IMR-90 (cell line): Measurements from ENCODE around the gene LMOD2. TPM values are rescaled to one million over a fixed set of nuclear protein-coding genes. Genes with fewer than 3 reads are reported as not detected.

Experiments used
- ATAC-seq: fragments of 200-7000 bp; cut with Tn5 transposase; 2 replicates; pipeline ENCODE4 v1.9.1; 2020; ENCODE audit warnings: low read depth, mild to moderate bottlenecking, moderate library complexity
- BruUV-seq: library from RNA; stranded (reverse); fragments of 400-500 nt; replicated peaks from 2 replicates; lab custom pipeline; 2021; lab: Mats Ljungman, UMichigan
- CTCF ChIA-PET: fragments of 300-600 bp; formaldehyde crosslinking; extraction: SDS; loops from one replicate; lab custom pipeline; 2021; ENCODE audit warnings: antibody characterized with exemption; lab: Yijun Ruan, JAX
- POLR2A ChIA-PET: fragments of 300-600 bp; sonication (Branson Sonifier 250); formaldehyde crosslinking; loops from one replicate; lab custom pipeline; 2022; ENCODE audit warnings: antibody characterized with exemption; ENCODE audit not compliant: unreplicated experiment; lab: Charles Lee
- DNase-seq: peaks from one replicate; pipeline ENCODE4 v3.0.0; 2013
- H2AFZ ChIP-seq: replicated peaks from 2 replicates; pipeline ENCODE3; 2013; ENCODE audit warnings: low read length, mild to moderate bottlenecking; ENCODE audit not compliant: poor library complexity
- H2AK5ac ChIP-seq: 2 replicates; pipeline ENCODE4 v1.6.1; 2013; ENCODE audit warnings: low read depth, low read length, inconsistent platforms
- H2AK9ac ChIP-seq: replicated peaks from 2 replicates; pipeline ENCODE3; 2013; ENCODE audit warnings: mild to moderate bottlenecking, low read depth, low read length, moderate library complexity; ENCODE audit not compliant: poor library complexity
- H2BK120ac ChIP-seq: 2 replicates; pipeline ENCODE4 v1.6.1; 2013; ENCODE audit warnings: low read depth, low read length, inconsistent platforms
- H2BK15ac ChIP-seq: 3 replicates; pipeline ENCODE4 v1.6.1; 2013; ENCODE audit warnings: low read depth, low read length, inconsistent platforms
- H2BK20ac ChIP-seq: 2 replicates; pipeline ENCODE4 v1.6.1; 2013; ENCODE audit warnings: low read depth, mild to moderate bottlenecking, inconsistent platforms, low read length, moderate library complexity
- H2BK5ac ChIP-seq: 2 replicates; pipeline ENCODE4 v1.6.1; 2013; ENCODE audit warnings: mild to moderate bottlenecking, low read depth, low read length, inconsistent platforms; ENCODE audit not compliant: poor library complexity, severe bottlenecking
- H3K14ac ChIP-seq: replicated peaks from 2 replicates; pipeline ENCODE4 v1.6.1; 2013; ENCODE audit warnings: low read depth, low read length, inconsistent platforms
- H3K18ac ChIP-seq: 2 replicates; pipeline ENCODE4 v1.6.1; 2013; ENCODE audit warnings: low read depth, low read length, control low read depth
- H3K23ac ChIP-seq: 2 replicates; pipeline ENCODE4 v1.6.1; 2013; ENCODE audit warnings: low read depth, low read length, inconsistent platforms
- H3K27ac ChIP-seq: 2 replicates; pipeline ENCODE4 v1.5.1; 2013; ENCODE audit warnings: mild to moderate bottlenecking, control low read depth, low read length; ENCODE audit not compliant: insufficient read depth
- H3K27me3 ChIP-seq: 2 replicates; pipeline ENCODE4 v1.6.1; 2013; ENCODE audit warnings: low read length; ENCODE audit not compliant: control insufficient read depth, insufficient read depth
- H3K36me3 ChIP-seq: 2 replicates; pipeline ENCODE4 v1.6.1; 2013; ENCODE audit warnings: low read length, mixed read lengths; ENCODE audit not compliant: control insufficient read depth, insufficient read depth
- H3K4ac ChIP-seq: 2 replicates; pipeline ENCODE4 v1.6.1; 2013; ENCODE audit warnings: low read depth, low read length, inconsistent platforms
- H3K4me1 ChIP-seq: 2 replicates; pipeline ENCODE4 v1.6.1; 2013; ENCODE audit warnings: low read length, mixed read lengths; ENCODE audit not compliant: control insufficient read depth, insufficient read depth
- H3K4me2 ChIP-seq: 2 replicates; pipeline ENCODE4 v1.6.1; 2013; ENCODE audit warnings: low read depth, mild to moderate bottlenecking, control low read depth, low read length, moderate library complexity
- H3K4me3 ChIP-seq: 2 replicates; pipeline ENCODE4 v1.5.1; 2013; ENCODE audit warnings: low read depth, mild to moderate bottlenecking, control low read depth, low read length, moderate library complexity; ENCODE audit not compliant: insufficient read depth
- H3K56ac ChIP-seq: 2 replicates; pipeline ENCODE4 v1.6.1; 2013; ENCODE audit warnings: low read length, inconsistent platforms; ENCODE audit not compliant: insufficient read depth; ENCODE audit errors: extremely low read depth
- H3K79me1 ChIP-seq, 2 experiments: 2 replicates each; pipeline ENCODE4 v1.6.1; 2013; ENCODE audit warnings: low read length in 2 of 2, inconsistent platforms in 1 of 2, low read depth in 1 of 2
- H3K9ac ChIP-seq: 2 replicates; pipeline ENCODE4 v1.6.1; 2013; ENCODE audit warnings: low read depth, low read length, control low read depth
- H3K9me1 ChIP-seq: 2 replicates; pipeline ENCODE4 v1.6.1; 2013; ENCODE audit warnings: low read length, inconsistent platforms; ENCODE audit not compliant: insufficient read depth
- H3K9me3 ChIP-seq: 2 replicates; pipeline ENCODE4 v1.6.1; 2013; ENCODE audit warnings: low read length; ENCODE audit not compliant: control insufficient read depth, insufficient read depth
- H4K20me1 ChIP-seq: 2 replicates; pipeline ENCODE4 v1.6.1; 2013; ENCODE audit warnings: low read length, inconsistent platforms; ENCODE audit not compliant: insufficient read depth
- H4K5ac ChIP-seq: 2 replicates; pipeline ENCODE4 v1.6.1; 2013; ENCODE audit warnings: mild to moderate bottlenecking, low read depth, low read length, control low read depth
- H4K8ac ChIP-seq, 2 experiments: 2 replicates each; pipeline ENCODE4 v1.6.1; 2013; ENCODE audit warnings: low read depth in 2 of 2, low read length in 2 of 2, control low read depth in 1 of 2, inconsistent platforms in 1 of 2
- H4K91ac ChIP-seq: 2 replicates; pipeline ENCODE4 v1.6.1; 2013; ENCODE audit warnings: low read depth, low read length, inconsistent platforms; ENCODE audit not compliant: insufficient read depth
- CEBPB ChIP-seq: IDR thresholded peaks from 2 replicates; pipeline ENCODE4 v1.6.1; 2012; ENCODE audit warnings: low read depth, low read length, improper control_type of control experiment
- CHD1 ChIP-seq: IDR thresholded peaks from 2 replicates; pipeline ENCODE4 v1.6.1; 2012; ENCODE audit warnings: low read depth, low read length, improper control_type of control experiment
- FOS ChIP-seq: fragments of 150-350 bp; IDR thresholded peaks from 2 replicates; pipeline ENCODE4 v1.6.1; 2016; ENCODE audit warnings: low read depth, low read length
- MAFK ChIP-seq: IDR thresholded peaks from 2 replicates; pipeline ENCODE4 v1.6.1; 2012; ENCODE audit warnings: low read depth, low read length, improper control_type of control experiment
- MAZ ChIP-seq: IDR thresholded peaks from 2 replicates; pipeline ENCODE4 v1.6.1; 2012; ENCODE audit warnings: low read depth, mild to moderate bottlenecking, low read length, improper control_type of control experiment, moderate library complexity, borderline replicate concordance
- MXI1 ChIP-seq: IDR thresholded peaks from 2 replicates; pipeline ENCODE4 v1.6.1; 2012; ENCODE audit warnings: low read depth, mild to moderate bottlenecking, low read length, moderate library complexity, borderline replicate concordance
- NFE2L2 ChIP-seq: fragments of 150-350 bp; IDR thresholded peaks from 2 replicates; pipeline ENCODE4 v1.6.1; 2016; ENCODE audit warnings: low read depth, mild to moderate bottlenecking, low read length
- RAD21 ChIP-seq: IDR thresholded peaks from 2 replicates; pipeline ENCODE4 v1.6.1; 2012; ENCODE audit warnings: low read length, improper control_type of control experiment
- RCOR1 ChIP-seq: IDR thresholded peaks from 2 replicates; pipeline ENCODE4 v1.6.1; 2012; ENCODE audit warnings: mild to moderate bottlenecking, low read length, improper control_type of control experiment; ENCODE audit not compliant: insufficient replicate concordance
- RFX5 ChIP-seq: IDR thresholded peaks from 2 replicates; pipeline ENCODE4 v1.8.0; 2012; ENCODE audit warnings: low read depth, mild to moderate bottlenecking, low read length, moderate library complexity
- SMC3 ChIP-seq: fragments of 150-350 bp; IDR thresholded peaks from 2 replicates; pipeline ENCODE4 v1.6.1; 2016; ENCODE audit warnings: low read depth, mild to moderate bottlenecking, antibody characterized with exemption, low read length, moderate library complexity
- WGBS, 2 experiments: methylation state at CpG; one replicate each; pipeline versions ENCODE4 v1.1.5 to v1.1.7; 2013; ENCODE audit warnings: missing lambda C conversion rate in 2 of 2; ENCODE audit not compliant: insufficient read length in 1 of 2; ENCODE audit errors: extremely low coverage in 2 of 2; 5-methylcytosine and 5-hydroxymethylcytosine counted together
- dilution Hi-C: fragments of 300-500 bp; cut with HindIII; formaldehyde crosslinking; loops from one replicate; pipeline ENCODE4 v1.14.3; 2018; ENCODE audit warnings: low sequenced_read_pairs; ENCODE audit not compliant: unreplicated experiment
- in situ Hi-C: fragments of 300-500 bp; cut with MboI; formaldehyde crosslinking; loops from 3 replicates; pipeline ENCODE4 v1.14.3; 2019; ENCODE audit warnings: low sequenced_read_pairs, inconsistent platforms, mixed read lengths
- intact Hi-C: fragments of 100-400 bp; cut with micrococcal nuclease; formaldehyde crosslinking; loops from 2 replicates; pipeline ENCODE4 v1.10.0; 2022
- polyA plus RNA-seq, 3 experiments: library from polyadenylated mRNA; depleted of rRNA; stranded (reverse); fragments of >200 nt; gene quantifications; 2 replicates each; pipeline ENCODE4 v1.2.3, GENCODE V29; 2012; ENCODE audit warnings: low replicate concordance in 1 of 3
- total RNA-seq: library from RNA; depleted of rRNA; stranded (reverse); fragments of >200 nt; gene quantifications from 2 replicates; pipeline ENCODE4 v1.2.3, GENCODE V29; 2012
- TF ChIP-seq, protein P1 (sequence below): fragments of 150-350 bp; IDR thresholded peaks from 2 replicates; pipeline ENCODE4 v1.6.1; 2016; ENCODE audit warnings: low read depth, mild to moderate bottlenecking, low read length, moderate library complexity, borderline replicate concordance
- TF ChIP-seq, protein P2 (sequence below): conservative IDR thresholded peaks from 2 replicates; pipeline ENCODE4 v1.5.1; 2012; ENCODE audit warnings: mild to moderate bottlenecking, low read depth, low read length, improper control_type of control experiment

Gene LMOD2
- total and polyA plus RNA-seq, 2 of the 4 experiments (the other 2 are of a cell fraction), result not detected

DNA sequence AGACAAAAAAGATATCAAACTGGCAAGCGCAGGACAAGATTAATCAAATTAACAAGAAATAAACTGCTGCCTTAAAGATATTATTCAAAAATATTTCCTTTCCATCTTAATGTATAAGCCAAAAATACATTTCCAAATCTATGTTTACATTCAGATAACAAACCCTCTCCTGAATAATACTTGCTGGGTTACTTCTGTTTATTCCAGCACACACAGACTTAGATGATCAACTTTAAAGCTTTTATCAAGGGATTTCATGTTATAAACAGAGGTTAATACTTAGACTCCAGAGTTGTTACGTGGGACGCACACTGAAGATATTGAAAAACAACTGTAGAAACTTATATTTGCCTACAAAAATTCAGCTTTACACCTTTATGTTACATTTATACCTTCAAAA is 33.6 kb downstream of the LMOD2 start:
- H3K9ac ChIP-seq, result no peak overlapping the region
- POLR2A ChIA-PET, result interaction anchor here (1.1 kb wide), 1 partner anchor 60 kb away, joined by 4 read pairs; the partner anchor contains the start of gene WASL
- no peak overlapping the region for H3K4me2 ChIP-seq
- intact Hi-C loops, result no loop called here
- no peak overlapping the region for H3K4me3 ChIP-seq
- CTCF ChIA-PET, result interaction anchor here (0.9 to 1.1 kb wide), 2 partner anchors 12 to 42 kb away, joined by 3 to 5 read pairs; no protein-coding TSS in a partner anchor
- H2BK5ac ChIP-seq, result no peak overlapping the region
- peaks cover 2 to 8% of the 10 kb centered on the region in 2 experiments; a peak in 2 of 4 replicates for H3K79me1 ChIP-seq
- in situ Hi-C loops, result no loop called here
- no TSS peak for BruUV-seq
- H3K4me1 ChIP-seq, result no peaks in the 10 kb centered on the region
- no peak overlapping the region for H3K14ac ChIP-seq
- H3K23ac ChIP-seq, result no peak overlapping the region
- H3K4ac ChIP-seq, result no peak overlapping the region
- H3K36me3 ChIP-seq, result peaks cover 10% of the 10 kb centered on the region
- no peak overlapping the region for H3K27ac ChIP-seq
- no peak overlapping the region for H2BK20ac ChIP-seq
- WGBS, 2 experiments, result no CpG with 5 or more reads among the region's 3 CpGs
- TF ChIP-seq RAD21 (no peak), CEBPB (no peak), NFE2L2 (no peak), MAFK (no peak), SMC3 (no peak), FOS (no peak), RFX5 (no peak), MAZ (no peak), CHD1 (no peak), RCOR1 (no peak), MXI1 (no peak)
- TF ChIP-seq, protein P1, sequence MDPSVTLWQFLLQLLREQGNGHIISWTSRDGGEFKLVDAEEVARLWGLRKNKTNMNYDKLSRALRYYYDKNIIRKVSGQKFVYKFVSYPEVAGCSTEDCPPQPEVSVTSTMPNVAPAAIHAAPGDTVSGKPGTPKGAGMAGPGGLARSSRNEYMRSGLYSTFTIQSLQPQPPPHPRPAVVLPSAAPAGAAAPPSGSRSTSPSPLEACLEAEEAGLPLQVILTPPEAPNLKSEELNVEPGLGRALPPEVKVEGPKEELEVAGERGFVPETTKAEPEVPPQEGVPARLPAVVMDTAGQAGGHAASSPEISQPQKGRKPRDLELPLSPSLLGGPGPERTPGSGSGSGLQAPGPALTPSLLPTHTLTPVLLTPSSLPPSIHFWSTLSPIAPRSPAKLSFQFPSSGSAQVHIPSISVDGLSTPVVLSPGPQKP, result no peak
- TF ChIP-seq, protein P2, sequence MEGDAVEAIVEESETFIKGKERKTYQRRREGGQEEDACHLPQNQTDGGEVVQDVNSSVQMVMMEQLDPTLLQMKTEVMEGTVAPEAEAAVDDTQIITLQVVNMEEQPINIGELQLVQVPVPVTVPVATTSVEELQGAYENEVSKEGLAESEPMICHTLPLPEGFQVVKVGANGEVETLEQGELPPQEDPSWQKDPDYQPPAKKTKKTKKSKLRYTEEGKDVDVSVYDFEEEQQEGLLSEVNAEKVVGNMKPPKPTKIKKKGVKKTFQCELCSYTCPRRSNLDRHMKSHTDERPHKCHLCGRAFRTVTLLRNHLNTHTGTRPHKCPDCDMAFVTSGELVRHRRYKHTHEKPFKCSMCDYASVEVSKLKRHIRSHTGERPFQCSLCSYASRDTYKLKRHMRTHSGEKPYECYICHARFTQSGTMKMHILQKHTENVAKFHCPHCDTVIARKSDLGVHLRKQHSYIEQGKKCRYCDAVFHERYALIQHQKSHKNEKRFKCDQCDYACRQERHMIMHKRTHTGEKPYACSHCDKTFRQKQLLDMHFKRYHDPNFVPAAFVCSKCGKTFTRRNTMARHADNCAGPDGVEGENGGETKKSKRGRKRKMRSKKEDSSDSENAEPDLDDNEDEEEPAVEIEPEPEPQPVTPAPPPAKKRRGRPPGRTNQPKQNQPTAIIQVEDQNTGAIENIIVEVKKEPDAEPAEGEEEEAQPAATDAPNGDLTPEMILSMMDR, result no peak
- no peak overlapping the region for H3K18ac ChIP-seq
- no peaks in the 10 kb centered on the region for H3K9me1 ChIP-seq
- no peak overlapping the region for H2AFZ ChIP-seq
- dilution Hi-C loops, result no loop called here
- H4K5ac ChIP-seq, result no peak overlapping the region
- H4K20me1 ChIP-seq, result no peaks in the 10 kb centered on the region
- no peak overlapping the region for H2AK9ac ChIP-seq
- no peaks in the 10 kb centered on the region for H3K27me3 ChIP-seq
- no peak overlapping the region for H4K8ac ChIP-seq
- DNase-seq, result no peak
- H2BK15ac ChIP-seq, result no peak overlapping the region
- ATAC-seq, result no peak; the same call in 1 of the 2 replicates
- no peaks in the 10 kb centered on the region for H3K9me3 ChIP-seq
- no peak overlapping the region for H3K56ac ChIP-seq
- H2AK5ac ChIP-seq, result no peak overlapping the region
- H2BK120ac ChIP-seq, result no peak overlapping the region
- H4K91ac ChIP-seq, result no peak overlapping the region
